Stimulated activated CD8-positive, alpha-beta memory T cell treated with anti-CD3 and anti-CD28 coated beads, Interleukin-2, amount 100 ng/mL, for 1 hour (primary cell): Measurements from ENCODE around the gene KRT2.
A peak's percentile ranks its signal among the peaks of the same experiment; 100 is the strongest.

Experiments
- DNase-seq, 2 donors: peaks; one replicate each; pipeline ENCODE4 v3.0.0-alpha.2; 2020; ENCODE audit warnings: low read depth in 2 of 2

Gene KRT2

DNA sequence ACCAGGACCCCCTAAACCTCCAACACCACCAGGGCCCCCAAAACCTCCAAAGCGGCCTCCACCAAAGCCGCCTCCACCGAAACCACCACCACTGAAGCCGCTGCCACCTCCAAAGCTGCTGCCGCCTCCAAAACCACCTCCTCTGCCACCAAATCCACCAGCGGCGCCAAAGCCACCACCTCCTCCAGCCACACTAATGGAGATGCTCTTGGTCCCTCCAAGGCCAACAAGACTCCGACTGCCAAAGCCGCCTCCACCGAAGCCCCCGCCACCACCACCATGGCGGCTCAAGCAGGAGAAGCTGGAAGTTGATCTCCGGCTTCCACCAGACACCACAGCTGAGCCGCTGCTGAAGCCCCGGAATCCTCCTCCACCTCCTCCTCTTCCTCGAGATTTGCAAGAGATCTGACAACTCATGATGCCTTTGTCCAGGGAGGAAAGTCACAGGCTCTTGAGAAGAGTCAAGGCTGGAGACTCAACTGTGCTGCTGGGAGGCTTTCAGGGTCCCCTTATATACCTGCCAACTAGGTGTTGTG, at the start of gene KRT2:
TSS of gene KRT2 (minus strand) at position 486 of the 536 bp plus-strand sequence. CDS start at position 417, 69 bp downstream.
- DNase-seq, result no peak

DNA sequence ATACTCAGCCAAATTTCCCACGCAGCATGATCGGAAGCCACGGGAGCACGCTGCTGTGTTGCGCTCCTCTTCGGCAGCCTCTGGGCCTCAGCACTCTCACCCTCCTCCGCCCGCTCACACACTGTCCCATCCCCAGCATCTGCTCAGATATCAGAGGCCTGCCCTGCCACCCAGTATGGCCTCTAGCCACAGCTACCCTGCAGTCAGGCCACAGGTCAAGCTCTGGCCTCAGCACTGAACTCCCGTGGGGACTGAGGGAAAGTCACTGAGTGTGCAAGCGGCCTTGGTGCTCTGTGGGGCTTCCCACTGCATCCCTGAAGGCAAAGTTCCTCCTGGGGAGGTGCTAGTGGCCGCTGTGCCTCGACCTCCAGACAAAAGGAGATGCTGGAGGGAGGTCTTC, 49.3 kb upstream of the KRT2 start:
- DNase-seq, result no peak

DNA sequence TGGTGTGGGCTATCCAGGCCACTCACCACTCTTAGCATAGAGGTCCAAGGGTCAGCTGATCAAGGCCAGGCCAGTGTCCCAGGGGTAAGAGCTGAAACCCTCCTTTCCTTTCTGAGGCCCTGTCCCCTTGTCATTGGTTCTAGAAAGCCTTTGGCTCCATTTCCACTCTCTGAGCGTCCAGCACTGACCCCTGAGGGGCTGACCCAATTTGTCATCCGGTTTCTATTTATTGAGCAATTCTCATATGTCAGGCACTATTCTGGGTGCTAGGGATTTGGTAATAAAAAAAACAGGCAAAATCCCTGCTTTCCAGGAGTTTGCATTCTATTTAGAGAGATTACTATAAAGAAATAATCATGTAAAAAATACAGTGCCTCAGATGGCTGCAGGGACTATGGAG, 47.9 kb upstream of the KRT2 start:
- no peak for DNase-seq

DNA sequence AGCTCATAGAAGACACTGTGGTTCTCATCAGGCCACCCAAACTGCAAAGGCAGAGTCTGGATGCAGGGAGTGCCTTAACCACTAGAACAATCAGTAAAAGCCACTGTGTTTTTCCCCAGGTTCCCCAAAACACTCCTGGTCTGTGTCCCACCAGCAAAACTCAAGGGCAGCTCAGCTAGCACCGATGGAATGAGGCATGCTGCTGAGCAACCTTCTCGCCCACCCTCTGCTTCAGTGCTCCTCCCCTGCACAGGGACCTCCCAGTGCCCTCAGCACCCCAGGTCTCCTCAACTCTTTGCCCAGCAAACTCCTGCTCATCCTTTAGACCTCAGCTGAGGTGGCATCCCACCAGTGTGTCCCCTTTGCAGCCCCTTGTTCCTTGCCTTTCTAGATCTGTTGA, 47.4 kb upstream of the KRT2 start:
- DNase-seq, result no peak

DNA sequence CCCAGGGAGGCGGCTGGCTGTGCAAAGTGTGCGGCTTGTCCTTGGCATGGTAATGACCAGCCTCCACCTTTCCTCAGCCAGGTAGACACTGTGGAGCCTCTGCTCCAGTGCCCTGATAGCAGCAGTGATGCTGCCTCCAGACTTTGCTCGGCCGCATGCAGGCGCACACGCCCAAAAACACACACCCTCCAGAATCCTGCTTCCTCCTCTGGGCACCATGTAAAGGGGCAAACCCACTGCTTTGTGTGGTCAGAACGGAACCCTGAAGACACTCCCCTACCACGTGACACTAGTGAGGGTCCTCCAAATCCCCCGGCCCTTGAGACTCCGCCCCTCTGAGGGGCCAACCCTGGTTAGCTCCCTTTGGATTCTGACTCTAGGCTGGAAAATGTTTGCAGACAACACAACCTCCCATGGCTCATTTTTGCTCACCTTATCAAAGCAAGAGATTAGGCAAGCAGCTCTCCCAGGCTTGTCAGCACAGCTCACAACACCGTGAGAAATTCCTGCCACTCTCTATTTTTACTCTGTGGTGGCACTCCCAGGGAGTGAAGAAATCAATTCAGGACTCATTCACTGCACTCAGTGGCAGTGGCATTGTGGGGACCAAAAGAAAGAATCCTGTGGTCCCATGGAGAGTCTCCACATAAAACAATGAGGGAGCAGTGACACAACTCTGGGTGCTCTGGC, 46.8 kb upstream of the KRT2 start:
- no peak for DNase-seq

DNA sequence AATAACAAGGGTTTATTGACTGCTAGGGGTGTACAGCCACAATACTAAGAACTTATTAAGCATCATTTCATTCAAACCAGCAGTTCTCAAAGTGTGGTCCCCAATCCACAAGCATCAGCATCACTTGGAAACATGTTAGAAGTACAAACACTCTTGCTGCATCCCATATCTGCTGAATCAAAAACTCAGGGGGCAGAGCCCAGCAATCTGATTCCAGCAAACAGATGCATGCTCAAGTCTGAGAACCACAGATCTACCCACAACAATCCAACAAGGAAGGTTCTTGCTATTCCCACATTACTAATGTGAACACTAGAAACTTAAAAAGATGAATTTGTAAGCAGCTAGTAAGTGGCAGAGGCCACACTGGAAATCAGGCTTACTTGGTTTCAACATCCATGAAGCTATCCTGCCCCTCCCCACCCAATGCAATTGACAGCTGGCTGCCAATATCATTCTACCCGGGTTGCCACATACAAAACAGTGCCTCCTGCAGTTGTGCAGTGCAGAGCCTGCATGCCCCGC, 45.1 kb upstream of the KRT2 start:
- no peak for DNase-seq

DNA sequence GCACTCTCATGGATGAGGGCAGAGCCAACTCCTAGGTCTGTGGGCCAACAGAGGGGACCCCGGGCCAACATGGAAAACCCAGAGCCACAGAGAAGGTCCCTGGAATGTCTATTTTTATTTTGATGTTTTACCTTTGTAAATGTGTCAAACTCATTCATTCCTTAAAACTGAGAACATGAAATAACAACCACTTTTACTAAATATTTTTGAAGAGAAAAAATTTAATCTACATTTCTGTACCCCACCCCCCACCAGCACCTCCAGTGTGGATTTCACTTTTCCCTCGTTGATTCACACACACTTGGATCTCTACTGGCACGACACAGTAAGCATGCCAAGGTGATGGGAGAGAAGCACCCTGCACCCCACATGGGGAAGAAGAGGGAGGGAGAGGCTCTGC, 44.6 kb upstream of the KRT2 start:
- DNase-seq, result no peak

DNA sequence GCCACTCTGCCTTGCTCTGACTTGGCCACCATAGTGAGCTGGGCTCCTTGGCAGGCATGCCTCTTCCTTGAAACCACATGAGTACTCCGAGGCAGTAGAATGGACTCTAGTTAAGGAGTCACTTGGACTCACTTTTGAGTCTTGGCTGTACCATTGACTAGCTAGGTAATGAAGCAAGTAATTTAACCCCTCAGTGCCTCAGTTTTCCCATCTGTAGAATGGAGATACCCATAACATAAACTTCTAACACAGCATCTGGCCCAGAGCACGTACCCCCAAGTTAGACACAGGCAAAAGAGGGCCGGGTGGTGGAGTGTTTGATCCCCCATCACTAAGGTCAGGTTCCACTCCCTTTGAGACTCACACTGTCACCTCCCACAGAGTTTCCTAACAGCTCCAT, 43.0 kb upstream of the KRT2 start:
- no peak for DNase-seq

DNA sequence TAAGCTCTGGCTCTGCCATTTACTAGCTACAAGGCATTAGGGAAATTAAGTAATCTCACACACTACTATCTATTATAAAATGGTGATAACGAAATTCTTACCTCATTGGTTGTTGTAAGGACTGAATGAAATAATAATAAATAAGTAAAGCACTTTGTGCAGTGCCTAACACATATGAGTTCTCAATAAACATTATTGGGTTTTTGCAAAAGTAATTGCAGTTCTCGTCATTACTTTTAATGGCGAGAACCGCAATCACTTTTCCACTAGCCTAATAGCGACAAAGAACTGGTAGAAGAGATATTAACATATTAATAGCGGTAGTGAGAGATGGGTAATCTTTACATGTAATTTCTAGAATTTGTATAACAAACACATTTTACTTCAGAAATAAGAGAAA, 42.1 kb upstream of the KRT2 start:
- DNase-seq, result no peak

DNA sequence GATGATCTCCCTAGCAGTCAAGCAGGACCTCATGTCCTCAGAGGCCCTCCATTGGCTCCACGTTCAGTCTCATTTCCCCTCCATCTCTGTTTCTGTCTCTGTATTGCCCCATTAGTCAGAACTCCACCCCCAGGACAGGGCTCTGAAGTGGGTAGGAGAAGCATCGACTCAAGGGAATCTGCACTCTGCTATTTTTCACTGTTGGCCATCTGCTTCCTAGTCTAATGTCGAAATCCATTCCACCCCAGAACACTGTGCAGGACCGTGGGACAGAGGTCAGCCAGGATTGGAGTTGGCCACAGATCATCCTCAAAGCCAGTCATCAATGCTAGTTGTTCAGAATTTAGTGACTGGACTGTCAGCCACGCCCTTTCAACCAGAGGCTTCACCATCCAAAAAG, 41.2 kb upstream of the KRT2 start:
- no peak for DNase-seq

DNA sequence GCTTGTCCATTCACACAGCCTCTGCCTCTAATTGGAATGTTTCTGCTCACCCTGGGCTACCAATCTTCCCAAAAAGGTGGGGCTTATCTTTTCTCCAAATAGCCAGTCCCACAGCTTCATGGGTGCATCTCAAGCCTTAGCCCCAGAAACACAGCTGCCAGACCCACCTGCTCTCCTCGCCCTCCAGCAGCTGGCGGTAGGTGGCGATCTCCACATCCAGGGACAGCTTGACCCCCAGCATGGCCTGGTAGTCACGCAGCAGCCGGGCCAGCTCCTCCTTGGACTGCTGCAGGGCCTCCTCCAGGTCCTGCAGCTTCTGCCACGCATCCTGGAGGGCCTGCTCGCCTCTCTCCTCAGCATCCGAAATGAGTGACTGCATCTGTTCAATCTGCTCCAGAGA, 40.2 kb upstream of the KRT2 start:
- no peak for DNase-seq

DNA sequence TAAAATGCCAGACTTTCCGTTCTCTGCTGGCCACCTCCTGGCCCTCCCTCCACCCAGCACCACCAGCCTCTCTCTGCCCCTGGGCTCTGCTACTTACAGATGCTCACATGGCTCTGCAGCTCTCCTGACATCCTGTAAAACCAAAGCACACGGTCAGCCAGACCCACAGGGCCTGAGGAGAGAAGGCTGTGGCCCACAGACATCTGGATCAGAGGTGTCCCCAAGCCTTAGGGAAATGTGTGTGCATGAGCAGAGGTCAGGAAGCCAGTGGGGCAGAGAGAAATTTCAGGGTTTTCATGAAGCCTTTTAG, 39.8 kb upstream of the KRT2 start:
- no peak for DNase-seq

DNA sequence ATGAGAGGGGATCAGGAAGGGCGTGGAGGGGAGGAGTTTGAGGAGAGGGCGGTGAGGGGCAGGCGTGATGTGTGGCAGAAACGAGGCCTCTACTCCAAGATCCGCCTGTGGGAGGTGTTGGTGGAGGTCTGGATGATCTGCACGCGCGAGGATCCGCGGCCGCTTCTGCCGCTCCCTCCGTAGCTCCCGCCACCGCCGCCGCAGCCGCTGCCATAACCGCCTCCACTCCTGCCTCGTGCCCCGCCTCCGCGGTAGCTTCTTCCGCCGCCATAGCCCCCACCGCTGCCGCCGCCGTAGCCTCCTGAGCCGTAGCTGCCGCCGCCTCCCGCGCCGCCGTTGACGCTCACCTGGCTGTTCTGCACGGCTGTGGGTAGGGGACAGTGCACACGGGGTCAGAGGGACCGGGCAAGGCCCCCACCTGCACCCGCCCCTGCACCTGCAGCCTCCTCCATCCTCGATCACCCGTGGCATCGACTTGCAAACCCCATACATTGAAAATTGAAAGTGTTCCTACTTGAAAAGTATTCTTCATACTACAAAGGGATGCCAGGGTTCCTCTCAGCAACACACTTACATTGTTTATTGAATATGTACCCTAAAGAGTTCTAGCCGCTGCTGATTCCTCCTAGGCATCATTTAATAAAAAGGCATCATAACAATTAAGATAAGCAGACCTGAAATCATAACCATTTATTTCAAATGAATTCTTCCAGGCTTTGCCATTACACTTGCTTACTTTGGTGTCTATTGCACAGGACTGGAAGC, 39.2 kb upstream of the KRT2 start:
- DNase-seq, result peak in 1 of 2 donors; percentile 26

DNA sequence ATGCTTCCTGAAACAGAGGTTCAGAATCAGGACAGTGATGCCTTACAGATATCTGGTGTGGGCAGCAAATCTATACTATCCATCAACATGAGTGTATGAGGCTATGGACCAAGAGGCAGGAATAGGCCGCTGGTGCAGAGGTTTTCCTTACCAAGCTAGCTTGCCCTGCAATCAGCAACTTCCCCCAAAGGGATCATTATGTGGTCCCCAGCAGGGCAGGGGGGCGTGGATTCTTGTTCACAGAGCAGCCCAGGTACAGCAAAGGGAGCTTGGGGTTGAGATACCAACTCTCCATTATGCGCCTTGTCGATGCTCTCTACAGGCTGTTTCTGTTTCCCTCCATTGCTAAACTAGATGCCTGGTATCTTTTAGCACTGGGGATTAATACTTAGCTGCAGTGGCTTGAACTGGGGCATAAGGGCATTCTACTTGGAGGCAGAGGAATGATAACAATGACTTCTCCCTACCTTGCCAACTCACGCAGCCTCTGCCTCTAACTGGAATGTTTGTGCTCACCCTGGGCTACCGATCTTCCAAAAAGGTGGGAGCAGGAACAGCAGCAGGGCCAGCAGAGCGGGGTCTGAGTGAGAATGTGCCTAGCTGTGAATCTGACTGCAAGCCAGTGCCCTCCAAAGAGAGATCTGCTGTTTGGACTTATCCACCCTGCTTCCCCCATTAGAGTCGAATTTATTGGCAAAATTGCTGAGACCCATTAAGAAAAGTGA, 38.5 kb upstream of the KRT2 start:
- DNase-seq, result no peak

DNA sequence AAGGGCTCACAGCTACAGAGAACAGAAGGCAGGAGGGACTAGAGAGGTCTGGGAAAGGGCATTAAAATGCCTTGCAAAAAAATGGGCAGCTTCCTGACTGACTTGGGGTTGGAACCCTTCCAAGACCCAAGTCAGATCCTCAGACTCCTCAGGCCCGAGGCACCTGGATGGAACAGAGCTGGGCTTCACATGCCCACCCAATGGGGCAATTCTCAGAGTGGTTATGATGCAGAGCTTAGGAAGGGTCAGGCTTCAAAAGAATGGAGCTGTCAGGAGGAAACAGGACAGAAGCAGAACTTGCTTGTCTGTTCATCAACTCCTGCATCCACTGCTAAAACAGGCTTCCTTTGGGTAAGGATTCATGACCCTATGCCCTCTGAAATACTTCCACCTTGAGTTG, 37.9 kb upstream of the KRT2 start:
- no peak for DNase-seq

DNA sequence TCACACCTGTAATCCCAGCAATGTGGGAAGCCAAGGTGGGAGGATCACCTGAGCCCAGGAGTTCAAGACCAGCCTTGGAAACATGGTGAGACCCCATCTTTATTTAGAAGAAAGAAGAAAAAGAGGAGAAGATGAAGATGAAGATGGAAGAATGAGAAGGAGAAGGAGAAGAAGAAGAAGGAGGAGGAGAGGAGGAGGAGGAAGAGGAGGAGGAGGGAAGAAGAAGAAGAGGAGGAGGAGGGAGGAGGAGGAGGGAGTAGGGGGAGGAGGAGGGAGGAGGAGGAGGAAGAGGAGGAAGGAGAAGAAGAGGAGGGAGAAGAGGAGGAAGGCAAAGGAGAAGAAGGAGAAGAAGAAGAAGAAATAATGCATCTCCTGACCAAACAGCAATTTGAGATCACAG, 37.2 kb upstream of the KRT2 start:
- no peak for DNase-seq

DNA sequence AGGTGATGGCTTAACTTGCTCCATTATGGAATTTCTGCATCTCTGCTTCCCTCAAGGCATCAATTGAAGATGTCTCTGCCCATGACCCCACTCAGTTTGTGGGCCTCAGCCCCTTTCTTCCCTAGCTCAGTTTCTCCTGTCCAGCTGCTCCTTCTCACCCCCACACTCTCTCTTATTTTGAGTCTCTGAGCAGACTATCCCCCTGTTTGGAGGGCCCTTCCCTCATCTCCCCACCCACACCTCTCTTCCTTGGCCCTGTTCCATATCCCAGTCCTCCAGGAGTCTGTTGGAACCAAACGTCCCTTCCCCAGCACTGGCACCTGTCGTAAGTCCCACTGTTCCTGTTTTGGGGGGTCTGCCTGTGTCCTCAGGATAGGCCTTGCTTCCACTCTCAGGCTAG, 36.5 kb upstream of the KRT2 start:
- no peak for DNase-seq

DNA sequence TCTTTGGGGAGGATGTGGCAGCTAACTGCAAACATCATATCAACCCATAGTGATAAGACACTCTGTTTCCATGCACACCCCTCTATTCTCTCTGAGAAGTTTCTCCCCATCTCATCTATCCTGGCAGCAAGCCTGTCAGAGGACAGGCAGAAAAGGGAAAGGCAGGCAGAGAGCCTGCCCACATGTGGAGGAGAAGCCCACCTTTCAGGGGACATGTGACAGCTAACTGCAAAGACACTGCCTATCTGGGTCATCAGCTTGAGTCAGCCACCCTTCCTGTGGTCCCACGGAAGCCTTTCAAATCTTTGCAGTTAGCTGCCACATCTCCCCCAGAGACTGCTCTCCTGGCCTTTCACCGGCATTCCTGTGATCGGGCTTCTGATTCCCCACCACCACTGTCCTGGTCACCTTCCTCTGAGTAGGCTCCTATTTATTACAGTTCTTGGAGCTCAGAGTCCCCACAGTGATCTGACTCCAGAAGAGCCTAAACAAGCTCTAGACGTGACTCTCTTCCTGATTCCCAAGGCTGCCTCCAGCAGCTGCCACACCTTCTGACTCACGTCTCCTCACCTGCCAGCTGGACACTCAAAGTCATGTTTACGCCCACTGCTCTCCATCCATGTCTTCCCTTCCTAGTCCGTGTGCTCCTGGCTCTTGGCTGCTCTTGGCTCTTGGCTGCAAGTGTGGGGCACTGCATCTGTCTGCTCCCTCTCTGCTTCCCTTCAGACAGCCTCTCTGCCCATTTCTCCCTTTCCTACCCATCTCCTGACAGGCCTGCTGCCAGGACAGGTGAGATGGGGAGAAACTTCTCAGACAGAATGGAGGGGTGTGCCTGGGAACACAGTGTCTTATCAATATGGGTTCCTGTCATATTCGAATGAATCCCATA, 35.7 kb upstream of the KRT2 start:
- DNase-seq, result no peak

DNA sequence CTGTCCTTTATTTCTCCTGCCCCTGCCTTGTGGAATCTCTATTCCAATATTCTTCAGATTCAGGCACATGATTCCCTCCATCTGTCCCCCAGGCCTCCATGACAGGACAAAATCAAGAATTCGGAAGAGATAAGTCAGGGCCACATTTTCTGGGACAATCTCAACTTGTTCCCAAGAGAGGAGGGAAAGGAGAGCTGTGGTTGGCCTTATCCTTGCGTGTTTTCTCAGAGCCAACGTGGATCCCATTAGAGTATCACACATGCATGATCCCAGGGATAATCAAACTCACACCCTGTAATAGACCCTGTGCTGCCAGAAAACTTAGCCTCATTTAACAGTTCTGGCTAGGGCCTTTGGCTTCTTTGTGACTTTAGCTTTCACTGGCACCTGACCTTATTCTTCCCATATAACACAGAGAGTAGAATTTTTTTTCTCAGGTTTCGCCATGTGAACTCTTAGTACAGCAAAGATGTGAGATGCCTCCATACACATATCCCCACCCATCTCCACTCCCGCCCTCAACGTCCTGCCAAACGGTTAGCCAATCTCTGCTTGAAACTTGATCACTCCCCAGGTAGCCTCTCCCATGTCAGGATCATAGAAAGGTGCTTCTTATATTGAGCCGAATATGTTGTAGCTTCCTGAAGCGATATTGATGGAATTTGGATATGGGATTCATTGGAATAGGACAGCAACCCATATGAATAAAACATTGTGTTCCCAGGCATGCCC, 34.9 kb upstream of the KRT2 start:
- no peak for DNase-seq

DNA sequence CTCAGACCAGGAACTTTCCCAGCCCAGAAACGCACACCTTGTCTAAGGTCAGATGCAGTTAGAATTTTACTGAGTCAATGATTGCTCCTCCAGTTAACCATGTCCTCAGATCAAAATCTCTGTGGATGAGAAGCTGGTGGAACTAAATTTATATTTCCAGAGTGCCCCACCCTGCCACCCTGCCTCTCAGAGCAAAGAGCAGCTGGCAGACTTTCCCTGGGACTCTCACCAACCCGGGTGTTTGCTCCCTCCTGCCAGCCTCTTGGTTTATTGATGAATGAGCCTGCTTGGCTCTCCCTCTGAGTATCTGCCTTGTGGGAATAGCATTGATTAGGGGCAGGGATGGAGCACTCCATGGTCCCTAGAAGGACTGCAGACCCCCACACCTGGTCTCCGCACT, 34.1 kb upstream of the KRT2 start:
- no peak for DNase-seq

DNA sequence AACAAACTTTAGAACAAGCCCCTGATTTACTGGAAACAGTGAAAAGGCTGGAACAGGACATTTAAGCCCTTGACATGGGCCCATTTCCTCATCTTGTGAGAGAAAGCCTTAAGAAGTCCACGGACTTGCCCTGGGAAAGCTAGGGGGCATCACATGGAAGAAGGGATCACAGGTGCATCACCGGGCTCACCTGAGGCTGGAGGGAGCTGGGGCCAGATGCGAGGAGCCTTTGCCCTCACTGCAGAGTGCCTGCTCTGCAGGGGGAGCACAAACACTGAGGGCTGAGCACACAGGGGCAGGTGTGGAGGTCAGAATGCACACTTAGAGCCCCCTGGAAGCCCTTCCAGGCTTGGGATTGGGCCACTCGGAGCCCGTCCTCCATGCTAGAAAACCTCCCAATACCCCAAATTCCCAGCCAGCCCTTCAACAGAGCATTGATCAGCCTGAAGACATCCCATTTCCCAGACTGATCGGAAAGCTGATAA, 33.4 kb upstream of the KRT2 start:
- no peak for DNase-seq
